ENCODE results near the gene SPARCL1. TPM values are rescaled to one million over a fixed set of nuclear protein-coding genes. Genes with fewer than 3 reads are reported as not detected.

The SPARCL1 gene
- polyA plus RNA-seq, 1 donor (not counting 4 experiments of a cell fraction or from before 2014, with no cell fraction given): not detected

DNA sequence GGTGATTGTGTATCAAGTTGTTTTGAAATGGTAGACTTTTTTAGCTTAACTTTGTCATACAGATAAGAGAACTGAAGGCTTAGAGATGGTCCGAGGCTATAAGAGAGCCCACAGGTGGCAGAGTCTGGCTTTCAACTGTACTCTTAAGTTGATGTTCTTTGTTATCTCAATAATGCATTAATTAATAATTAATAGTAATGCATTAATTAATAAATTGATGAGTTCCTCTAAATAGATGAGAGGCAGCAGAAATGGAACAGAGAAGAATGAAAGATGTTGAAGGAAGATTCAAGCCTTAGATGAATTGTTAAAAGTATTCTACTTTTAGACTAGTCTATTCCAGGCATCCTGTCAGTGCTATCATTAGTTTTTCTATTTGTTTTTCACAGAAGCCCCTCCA, 84.4 kb downstream of the SPARCL1 start:
- no peak overlapping the region for H3K4me2 ChIP-seq (ENCODE audit: control insufficient read depth, extremely low read depth, insufficient read depth, low read depth, low read length)
- no peaks in the 10 kb centered on the region for H3K79me2 ChIP-seq (ENCODE audit: control insufficient read depth, insufficient read depth, low read length)
- H3K36me3 ChIP-seq (ENCODE audit: control insufficient read depth in 2 of 2, extremely low read depth in 1 of 2, insufficient read depth in 2 of 2, low read length in 2 of 2): peaks cover 0 to 3% of the 10 kb centered on the region in 2 experiments
- DNase-seq (ENCODE audit: low read depth, low spot score) (no peak), FAIRE-seq (no peak)
- no peaks in the 10 kb centered on the region for H4K20me1 ChIP-seq (ENCODE audit: control insufficient read depth, extremely low read depth, insufficient read depth, low read length)
- H3K4me3 ChIP-seq (ENCODE audit: control insufficient read depth in 2 of 3, extremely low read depth in 1 of 3, insufficient read depth in 2 of 3, low read depth in 1 of 3, low read length in 3 of 3): no peak overlapping the region
- no peak overlapping the region for H3K27ac ChIP-seq (ENCODE audit: control insufficient read depth, insufficient read depth, low read length)
- H3K4me1 ChIP-seq (ENCODE audit: control insufficient read depth, extremely low read depth, insufficient read depth, low read length): no peaks in the 10 kb centered on the region
- H3K9me3 ChIP-seq (ENCODE audit: control insufficient read depth, low read depth, low read length): no peaks in the 10 kb centered on the region
- H3K27me3 ChIP-seq (ENCODE audit: control insufficient read depth, extremely low read depth, insufficient read depth, low read length): no peaks in the 10 kb centered on the region
- H3K9me1 ChIP-seq (ENCODE audit: control insufficient read depth, extremely low read depth, insufficient read depth, low read length): no peaks in the 10 kb centered on the region
- TF ChIP-seq EZH2 (IDR thresholded peaks at IDR 0.05; ENCODE audit: low read length): no peak
- no peak for TF ChIP-seq CTCF (optimal IDR thresholded peaks at IDR 0.05 in 1 of 3, IDR thresholded peaks at IDR 0.05 in 1 of 3, conservative IDR thresholded peaks at IDR 0.05 in 1 of 3; ENCODE audit: extremely low read depth in 1 of 3, insufficient read depth in 2 of 3, low read length in 3 of 3)
- dilution Hi-C loops (cut with MboI; ENCODE audit: extremely low pct_ligation_motif_present, low sequenced_read_pairs): no loop called here
- H2AFZ ChIP-seq (ENCODE audit: control insufficient read depth, low read length): no peak overlapping the region
- no peak overlapping the region for H3K9ac ChIP-seq (ENCODE audit: control insufficient read depth, extremely low read depth, insufficient read depth, low read length)

- DNase-seq (ENCODE audit: low read depth, low spot score) (no peak), FAIRE-seq (no peak)
- H3K4me2 ChIP-seq (ENCODE audit: control insufficient read depth, extremely low read depth, insufficient read depth, low read depth, low read length): no peak overlapping the region
- H4K20me1 ChIP-seq (ENCODE audit: control insufficient read depth, extremely low read depth, insufficient read depth, low read length): no peaks in the 10 kb centered on the region
- H3K9ac ChIP-seq (ENCODE audit: control insufficient read depth, extremely low read depth, insufficient read depth, low read length): no peak overlapping the region
- H3K27ac ChIP-seq (ENCODE audit: control insufficient read depth, insufficient read depth, low read length): no peak overlapping the region
- no peak for TF ChIP-seq CTCF (optimal IDR thresholded peaks at IDR 0.05 in 1 of 3, IDR thresholded peaks at IDR 0.05 in 1 of 3, conservative IDR thresholded peaks at IDR 0.05 in 1 of 3; ENCODE audit: extremely low read depth in 1 of 3, insufficient read depth in 2 of 3, low read length in 3 of 3)
- no peaks in the 10 kb centered on the region for H3K9me3 ChIP-seq (ENCODE audit: control insufficient read depth, low read depth, low read length)
- no peaks in the 10 kb centered on the region for H3K9me1 ChIP-seq (ENCODE audit: control insufficient read depth, extremely low read depth, insufficient read depth, low read length)
- H3K79me2 ChIP-seq (ENCODE audit: control insufficient read depth, insufficient read depth, low read length): no peaks in the 10 kb centered on the region
- H3K4me3 ChIP-seq (ENCODE audit: control insufficient read depth in 2 of 3, extremely low read depth in 1 of 3, insufficient read depth in 2 of 3, low read depth in 1 of 3, low read length in 3 of 3): no peak overlapping the region
- dilution Hi-C loops (cut with MboI; ENCODE audit: extremely low pct_ligation_motif_present, low sequenced_read_pairs): no loop called here
- no peak overlapping the region for H2AFZ ChIP-seq (ENCODE audit: control insufficient read depth, low read length)
- H3K36me3 ChIP-seq (ENCODE audit: control insufficient read depth in 2 of 2, extremely low read depth in 1 of 2, insufficient read depth in 2 of 2, low read length in 2 of 2): peaks cover 2 to 3% of the 10 kb centered on the region in 2 experiments
- no peaks in the 10 kb centered on the region for H3K4me1 ChIP-seq (ENCODE audit: control insufficient read depth, extremely low read depth, insufficient read depth, low read length)
- no peaks in the 10 kb centered on the region for H3K27me3 ChIP-seq (ENCODE audit: control insufficient read depth, extremely low read depth, insufficient read depth, low read length)
Measured at GRCh38 chr4:87442889-87443288, 86.3 kb downstream of the SPARCL1 start.
